Activated CD4-positive, CD25-positive, alpha-beta regulatory T cell treated with anti-CD3 and anti-CD28 coated beads, Interleukin-2, amount 50 U/mL, for 72 hours (primary cell): ENCODE results near the gene SLC27A6.
"Not testable (repeated sequence)": the region's sequence is repeated elsewhere in the genome, so short reads cannot be mapped to it uniquely, and the experiment has no call there.

ENCODE experiments used
- DNase-seq: peaks from one replicate; pipeline ENCODE4 v3.0.0; 2021

The SLC27A6 gene

GRCh38 chr5:128965011-128965637, at the start of gene SLC27A6:
SLC27A6 (plus strand) TSS chr5:128965488; CDS start chr5:128966138, 650 bp downstream.
- no peak for DNase-seq

- DNase-seq: no peak
Observed at GRCh38 chr5:128919542-128919941, 45.7 kb upstream of the SLC27A6 start.

GRCh38 chr5:128920345-128921215, 44.7 kb upstream of the SLC27A6 start:
- no peak for DNase-seq

- no peak for DNase-seq
Observed at GRCh38 chr5:128924299-128924698, 41.0 kb upstream of the SLC27A6 start.

- no peak for DNase-seq
Observed at GRCh38 chr5:128925973-128926372, 39.3 kb upstream of the SLC27A6 start.

- no peak for DNase-seq
Observed at GRCh38 chr5:128927644-128928043, 37.6 kb upstream of the SLC27A6 start.

GRCh38 chr5:128932232-128932631, 33.1 kb upstream of the SLC27A6 start:
- not testable (repeated sequence) for DNase-seq

GRCh38 chr5:128943100-128943499, 22.2 kb upstream of the SLC27A6 start:
- DNase-seq: not testable (repeated sequence)

- DNase-seq: no peak
Observed at GRCh38 chr5:128949847-128950546, 15.3 kb upstream of the SLC27A6 start.

- DNase-seq: not testable (repeated sequence)
Observed at GRCh38 chr5:128951301-128951700, 14.0 kb upstream of the SLC27A6 start.

GRCh38 chr5:128956164-128956563, 9.1 kb upstream of the SLC27A6 start:
- no peak for DNase-seq

- DNase-seq: no peak
Observed at GRCh38 chr5:128962211-128962610, 3.1 kb upstream of the SLC27A6 start.

- no peak for DNase-seq
Observed at GRCh38 chr5:128965638-128966302, 482 bp downstream of the SLC27A6 start.

- no peak for DNase-seq
Observed at GRCh38 chr5:128966375-128966774, 1.1 kb downstream of the SLC27A6 start.

GRCh38 chr5:128966846-128967245, 1.6 kb downstream of the SLC27A6 start:
- DNase-seq: no peak

GRCh38 chr5:128973244-128973643, 8.0 kb downstream of the SLC27A6 start:
- no peak for DNase-seq

- DNase-seq: no peak
Observed at GRCh38 chr5:128974567-128974966, 9.3 kb downstream of the SLC27A6 start.

- no peak for DNase-seq
Observed at GRCh38 chr5:128979761-128980160, 14.5 kb downstream of the SLC27A6 start.

GRCh38 chr5:128980917-128981316, 15.6 kb downstream of the SLC27A6 start:
- no peak for DNase-seq

- DNase-seq: no peak
Observed at GRCh38 chr5:128984480-128984879, 19.2 kb downstream of the SLC27A6 start.

- DNase-seq: no peak
Observed at GRCh38 chr5:128988476-128988875, 23.2 kb downstream of the SLC27A6 start.

GRCh38 chr5:129001841-129002526, 36.7 kb downstream of the SLC27A6 start:
- DNase-seq: no peak

GRCh38 chr5:129002527-129002842, 37.2 kb downstream of the SLC27A6 start:
- DNase-seq: no peak
